CD4-positive, alpha-beta T cell treated with Interleukin-10 for 1 hour (primary cell): ENCODE measurements around the gene KRT25.

Experiments used
- DNase-seq: peaks from one replicate; pipeline ENCODE4 v3.0.0-alpha.2; 2020

Gene KRT25, protein sequence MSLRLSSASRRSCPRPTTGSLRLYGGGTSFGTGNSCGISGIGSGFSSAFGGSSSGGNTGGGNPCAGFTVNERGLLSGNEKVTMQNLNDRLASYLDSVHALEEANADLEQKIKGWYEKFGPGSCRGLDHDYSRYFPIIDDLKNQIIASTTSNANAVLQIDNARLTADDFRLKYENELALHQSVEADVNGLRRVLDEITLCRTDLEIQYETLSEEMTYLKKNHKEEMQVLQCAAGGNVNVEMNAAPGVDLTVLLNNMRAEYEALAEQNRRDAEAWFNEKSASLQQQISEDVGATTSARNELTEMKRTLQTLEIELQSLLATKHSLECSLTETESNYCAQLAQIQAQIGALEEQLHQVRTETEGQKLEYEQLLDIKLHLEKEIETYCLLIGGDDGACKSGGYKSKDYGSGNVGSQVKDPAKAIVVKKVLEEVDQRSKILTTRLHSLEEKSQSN

DNA sequence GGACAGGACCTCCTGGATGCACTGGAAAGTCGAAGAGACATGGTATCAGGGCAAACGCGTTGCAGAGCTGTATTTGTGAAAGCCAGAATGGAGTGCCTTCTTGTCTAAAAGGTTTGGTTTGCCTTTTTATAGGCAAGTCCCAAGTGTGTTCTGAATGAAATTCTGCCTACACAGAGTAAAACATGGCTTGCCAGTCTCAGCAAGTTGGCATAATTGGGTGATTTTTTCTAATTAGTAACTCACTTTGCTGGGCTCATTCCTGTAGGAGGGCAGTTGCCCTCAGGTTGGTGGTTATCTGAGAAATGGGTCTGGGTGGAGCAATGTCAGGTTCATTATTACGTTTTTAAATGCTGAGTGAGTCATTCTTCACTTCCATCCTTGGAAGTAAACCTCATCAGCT, at the start of gene KRT25:
Gene KRT25, minus strand, starts transcription at position 101 of the 400 bp plus-strand sequence. Its CDS starts 60 bp downstream, at position 41.
- no peak for DNase-seq

DNA sequence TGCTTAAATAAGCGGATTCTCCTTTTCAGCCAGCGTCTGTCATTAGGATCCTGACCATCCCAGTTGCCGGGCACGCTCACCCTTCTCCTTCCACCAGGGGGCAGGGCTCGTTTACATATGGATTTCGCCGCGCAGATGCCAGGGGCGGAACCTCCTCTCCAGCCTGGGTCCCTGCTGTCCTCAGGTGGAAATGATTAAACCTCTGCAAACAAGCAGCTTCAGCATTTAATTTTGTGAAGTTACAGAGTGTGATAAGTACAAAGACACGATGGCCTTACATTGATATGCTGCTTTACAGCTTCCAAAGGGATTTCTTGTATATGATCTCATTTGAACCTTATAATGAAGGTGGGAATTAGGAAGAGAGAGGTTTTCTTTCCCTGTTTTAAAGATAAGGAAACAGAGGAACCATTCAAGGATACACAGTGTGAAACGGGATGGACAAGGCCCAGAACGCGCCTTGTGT, 48.5 kb upstream of the KRT25 start:
- peak; percentile 76 for DNase-seq

DNA sequence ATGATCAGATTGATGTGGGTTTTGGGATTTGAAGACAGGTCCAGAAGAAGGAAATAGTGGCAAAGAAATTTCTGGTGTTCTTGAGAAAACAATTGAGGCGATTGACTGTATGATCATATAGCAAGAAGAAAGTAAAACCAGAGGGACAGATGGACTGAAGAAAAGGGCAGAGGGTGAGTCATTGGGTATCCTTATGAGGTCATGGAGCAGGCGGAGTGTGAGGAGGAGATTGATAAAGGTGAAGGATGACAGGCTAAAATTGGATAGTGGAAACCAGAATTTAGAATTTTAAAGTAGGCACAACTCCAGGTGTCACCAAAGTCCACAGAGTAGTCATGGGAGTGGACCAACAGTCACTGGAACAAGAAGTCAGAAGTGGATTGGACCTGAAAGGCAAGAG, 46.0 kb upstream of the KRT25 start:
- DNase-seq: no peak

DNA sequence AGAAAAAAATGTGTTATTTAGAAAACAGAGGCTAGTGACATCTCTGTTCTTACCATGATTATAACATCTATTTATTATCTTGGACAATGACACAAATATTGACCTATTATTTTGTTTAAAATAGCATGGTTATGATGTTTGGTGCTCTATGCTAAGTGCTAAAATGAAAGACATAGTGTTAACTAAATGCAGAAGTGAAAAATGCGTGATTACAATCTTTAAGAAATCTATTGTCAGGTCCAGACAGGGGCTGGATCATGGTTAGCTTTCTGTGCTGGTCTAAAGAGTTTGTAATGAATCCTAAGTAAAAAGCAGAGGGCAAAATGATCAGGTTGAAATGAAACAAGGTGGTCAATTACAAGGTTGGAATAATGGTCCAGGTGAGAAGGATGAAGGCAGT, 45.2 kb upstream of the KRT25 start:
- DNase-seq: no peak

DNA sequence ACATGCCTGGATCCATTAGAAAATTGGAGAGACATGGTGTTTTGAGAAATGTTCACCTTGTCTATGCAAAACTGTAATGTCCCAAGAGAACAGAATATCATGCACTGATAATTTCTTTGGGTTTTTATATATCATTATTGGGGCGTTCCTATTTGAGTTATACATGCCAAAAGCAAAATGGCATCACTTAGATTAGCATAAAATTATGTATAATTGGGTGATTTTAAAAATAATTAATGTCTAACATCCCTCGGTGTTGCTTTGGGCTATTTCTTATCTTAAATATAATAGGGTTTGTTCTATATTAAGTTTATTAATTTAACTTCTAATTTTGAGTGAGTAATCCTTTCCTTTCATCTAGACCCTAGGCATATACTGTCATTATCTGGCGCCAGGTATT, 44.7 kb upstream of the KRT25 start, which contains the start of gene KRT28:
Gene KRT28, minus strand, starts transcription at position 101 of the 400 bp plus-strand sequence. Its CDS starts 66 bp downstream, at position 35.
- DNase-seq: no peak

DNA sequence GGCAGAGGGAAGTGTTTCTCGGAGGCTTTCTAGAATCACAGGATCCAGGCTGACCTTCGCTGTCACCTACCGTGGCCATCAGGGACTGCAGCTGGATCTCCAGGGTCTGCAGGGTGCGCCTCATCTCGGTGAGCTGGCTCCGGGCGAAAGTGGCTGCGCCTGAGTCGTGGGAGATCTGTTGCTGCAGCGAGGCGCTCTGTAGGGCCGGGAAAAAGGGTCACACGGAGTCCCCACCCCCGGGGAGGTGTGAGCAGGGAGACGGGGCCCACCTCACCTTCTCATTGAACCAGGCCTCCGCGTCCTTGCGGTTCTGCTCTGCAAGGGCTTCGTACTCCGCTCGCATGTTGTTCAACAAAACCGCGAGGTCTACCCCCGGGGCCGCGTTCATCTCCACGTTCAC, 41.7 kb upstream of the KRT25 start:
- no peak for DNase-seq

DNA sequence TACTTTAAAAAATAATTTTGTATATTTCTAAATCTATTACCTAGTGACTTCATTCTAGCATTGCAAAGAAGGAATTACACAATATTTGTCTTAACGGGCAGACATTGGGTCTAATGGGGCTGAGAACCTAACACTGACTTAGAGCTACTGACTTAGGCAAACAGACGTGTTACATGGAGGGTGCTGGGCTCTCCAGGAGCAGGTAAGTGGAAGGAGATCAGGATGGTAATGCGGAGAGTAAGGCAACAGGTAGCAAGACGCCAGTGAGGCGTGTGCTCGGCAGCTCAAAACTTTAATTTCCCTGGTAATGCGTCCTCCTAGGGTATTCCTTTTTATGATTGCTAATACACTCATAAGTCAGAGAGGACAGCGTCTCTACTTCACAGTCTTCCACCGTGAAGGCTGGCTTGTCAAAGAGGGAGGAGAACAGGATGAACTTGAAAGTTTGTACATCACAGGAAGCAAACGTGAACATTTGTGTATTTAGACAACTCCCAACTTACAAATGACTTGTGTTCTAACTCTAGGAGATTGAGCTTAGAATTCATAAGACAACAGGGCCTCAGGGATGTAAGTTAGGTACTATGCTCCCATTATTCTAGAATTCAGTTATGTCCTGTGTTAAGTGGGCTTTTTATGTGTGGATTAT, 40.0 kb upstream of the KRT25 start:
- no peak for DNase-seq

DNA sequence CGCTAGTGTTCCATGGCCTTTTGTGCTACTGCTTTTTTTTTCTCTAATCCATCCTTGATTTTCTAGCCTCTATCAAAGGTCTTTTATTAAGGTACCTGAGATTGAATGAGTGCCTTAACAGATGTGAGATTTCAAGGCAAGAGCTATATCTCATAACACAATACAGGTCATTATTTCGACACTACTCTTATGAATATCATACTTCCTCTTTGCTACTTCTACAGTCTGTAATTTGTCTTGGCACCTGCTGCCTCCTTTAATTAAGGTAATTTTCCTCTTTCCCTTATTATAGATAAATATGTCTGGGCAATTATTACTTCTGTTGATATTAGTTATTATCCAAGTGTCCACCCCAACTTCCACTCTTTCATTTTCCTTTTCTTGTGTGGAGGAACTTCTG, 39.3 kb upstream of the KRT25 start:
- no peak for DNase-seq

DNA sequence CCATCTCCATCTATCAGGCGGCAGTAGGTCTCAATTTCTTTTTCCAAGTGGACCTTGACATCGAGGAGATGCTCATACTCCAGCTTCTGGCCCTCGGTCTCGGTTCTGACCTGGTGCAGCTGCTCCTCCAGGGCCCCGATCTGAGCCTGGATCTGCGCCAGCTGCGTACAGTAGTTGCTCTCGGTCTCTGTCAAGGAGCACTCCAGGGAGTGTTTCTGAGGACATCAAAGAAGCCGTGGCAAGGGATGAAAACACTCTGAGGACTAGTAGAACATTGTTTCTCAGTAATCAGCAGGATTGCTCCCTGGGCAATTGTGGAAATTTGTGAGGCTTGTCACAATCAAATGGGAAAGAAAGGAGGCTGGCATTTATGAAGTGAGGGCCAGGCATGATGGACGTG, 38.7 kb upstream of the KRT25 start:
- DNase-seq: no peak

DNA sequence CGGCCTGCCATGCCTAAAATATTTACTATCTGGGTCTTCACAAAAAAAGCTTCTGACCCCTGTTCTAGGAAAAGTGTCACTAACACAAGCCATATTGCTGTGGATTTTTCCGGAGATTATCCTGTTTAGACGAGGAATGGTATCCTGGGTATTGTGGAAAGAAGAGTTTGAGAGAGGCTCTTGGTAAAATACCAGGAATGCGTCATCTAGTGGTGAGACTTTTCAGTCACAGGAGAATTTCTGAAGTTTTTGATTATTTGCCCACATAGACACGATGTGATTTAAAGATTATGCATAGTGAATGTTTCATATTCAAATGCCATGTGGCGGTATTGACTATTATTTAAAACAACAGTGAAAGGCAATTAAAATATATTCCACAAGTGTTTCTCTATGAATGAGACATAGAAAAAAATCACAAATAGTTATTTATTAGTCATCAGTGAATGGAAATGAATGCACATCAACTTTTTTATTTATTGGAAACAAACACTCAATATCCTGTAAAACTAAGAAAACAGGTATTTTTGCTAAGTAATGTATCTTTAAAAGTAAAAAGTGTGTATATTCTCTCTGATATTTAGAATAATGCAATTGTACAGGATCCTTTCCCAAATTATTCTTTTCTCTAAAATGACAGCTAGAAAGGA, 36.8 kb upstream of the KRT25 start:
- DNase-seq: peak; percentile 7

DNA sequence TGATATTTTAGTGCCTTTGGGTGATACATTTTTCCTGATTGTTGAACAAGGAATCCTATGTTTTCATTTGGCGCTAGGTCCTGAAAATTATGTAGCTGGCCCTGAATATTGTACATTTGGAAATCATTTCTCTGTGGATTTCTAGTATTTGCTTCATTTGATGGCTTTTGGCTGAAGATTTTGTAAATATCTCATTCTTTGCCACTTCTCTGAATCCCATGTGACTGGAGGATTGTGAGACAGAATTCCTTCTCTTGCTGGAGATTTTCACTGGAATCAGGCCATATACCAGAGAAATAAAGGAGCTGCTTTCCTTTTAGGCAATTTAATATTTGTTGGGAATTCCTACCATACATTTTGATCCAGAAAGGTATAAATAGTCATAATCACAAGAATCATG, 36.0 kb upstream of the KRT25 start:
- DNase-seq: no peak

DNA sequence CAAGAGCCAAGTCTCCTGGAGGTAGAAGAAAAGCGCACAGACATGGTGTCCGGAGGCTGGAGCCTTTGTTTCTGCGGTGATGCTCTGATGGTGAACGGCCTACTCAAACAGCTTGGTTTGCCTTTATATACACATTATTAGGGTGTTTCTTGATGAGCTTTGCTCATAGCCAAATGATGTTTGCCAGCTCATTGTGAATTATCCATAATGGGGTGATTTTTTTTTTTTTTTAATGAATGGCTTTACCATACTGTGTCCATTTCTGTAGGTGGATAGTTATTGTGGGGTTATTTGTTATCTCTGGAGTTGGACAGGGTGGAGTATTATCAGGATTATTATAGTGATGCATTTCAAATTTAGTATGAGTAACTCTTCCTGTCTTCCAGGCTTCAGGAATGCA, 27.3 kb upstream of the KRT25 start, which contains the start of gene KRT27:
Gene KRT27, minus strand, starts transcription at position 101 of the 400 bp plus-strand sequence. Its CDS starts 57 bp downstream, at position 44.
- DNase-seq: no peak

DNA sequence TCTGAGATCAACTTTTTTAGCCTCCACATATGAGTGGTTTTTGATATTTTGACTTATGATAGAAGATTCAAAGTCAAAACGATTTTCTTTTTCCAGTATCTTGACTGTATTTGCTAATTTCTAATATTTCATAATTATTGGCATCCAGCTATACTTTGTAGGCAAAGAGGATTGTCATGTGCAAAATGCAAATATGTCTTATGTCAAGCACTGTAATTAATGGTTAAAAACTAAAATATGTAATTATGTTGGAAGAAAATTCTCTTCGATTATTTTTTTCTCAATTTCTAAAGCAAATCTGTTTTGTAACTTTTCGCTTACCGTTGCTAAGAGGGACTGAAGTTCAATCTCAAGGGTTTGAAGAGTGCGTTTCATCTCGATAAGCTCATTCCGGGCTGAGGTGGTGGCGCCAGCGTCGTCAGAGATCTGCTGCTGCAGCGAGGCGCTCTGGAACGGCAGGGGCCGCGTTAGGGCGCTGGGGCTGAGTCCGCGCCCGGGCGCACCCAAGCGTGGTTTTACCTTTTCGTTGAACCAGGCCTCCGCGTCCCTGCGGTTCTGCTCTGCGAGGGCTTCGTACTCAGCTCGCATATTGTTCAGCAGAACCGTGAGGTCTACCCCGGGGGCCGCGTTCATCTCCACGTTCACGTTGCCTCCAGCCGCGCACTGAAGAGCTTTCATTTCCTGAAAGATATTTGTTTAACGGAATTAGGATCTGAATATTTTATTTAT, 24.2 kb upstream of the KRT25 start:
- DNase-seq: peak; percentile 3

DNA sequence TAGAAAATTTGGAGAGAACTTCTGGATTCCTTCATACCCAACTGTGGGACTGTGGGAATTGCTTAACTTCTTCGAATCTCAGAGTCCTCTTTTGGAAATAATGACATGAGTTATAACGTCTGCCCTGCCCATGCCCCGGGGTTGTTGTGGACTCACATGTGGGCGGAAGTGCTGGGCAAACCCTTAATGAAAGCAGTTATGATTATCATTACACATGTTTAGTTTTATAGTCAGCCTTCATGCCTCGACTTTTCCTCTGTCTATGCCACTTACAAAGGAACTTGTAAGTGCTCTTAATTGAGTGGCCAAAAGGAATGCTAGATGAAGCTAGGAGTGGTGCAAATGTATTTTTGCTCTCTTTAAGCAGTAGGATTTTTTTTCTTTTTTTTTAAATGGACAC, 23.3 kb upstream of the KRT25 start:
- no peak for DNase-seq

DNA sequence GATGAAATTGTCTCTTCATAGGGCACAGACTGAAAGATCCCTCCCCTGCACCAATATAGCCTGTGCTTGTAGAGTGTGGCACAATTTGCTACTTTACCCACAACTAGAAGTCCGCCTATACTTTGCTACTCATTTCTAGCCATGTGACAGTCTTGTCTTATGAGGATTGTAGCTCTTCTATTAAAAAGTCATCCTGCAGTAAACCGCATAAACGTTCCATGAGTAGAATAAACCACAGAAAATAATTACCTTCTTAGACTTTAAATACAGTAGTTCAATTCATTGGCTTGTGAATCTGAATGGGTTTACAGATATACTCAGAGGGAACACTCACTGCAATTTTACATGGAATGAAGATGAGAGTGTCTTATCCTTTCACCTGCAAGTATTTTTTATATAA, 22.8 kb upstream of the KRT25 start:
- no peak for DNase-seq

DNA sequence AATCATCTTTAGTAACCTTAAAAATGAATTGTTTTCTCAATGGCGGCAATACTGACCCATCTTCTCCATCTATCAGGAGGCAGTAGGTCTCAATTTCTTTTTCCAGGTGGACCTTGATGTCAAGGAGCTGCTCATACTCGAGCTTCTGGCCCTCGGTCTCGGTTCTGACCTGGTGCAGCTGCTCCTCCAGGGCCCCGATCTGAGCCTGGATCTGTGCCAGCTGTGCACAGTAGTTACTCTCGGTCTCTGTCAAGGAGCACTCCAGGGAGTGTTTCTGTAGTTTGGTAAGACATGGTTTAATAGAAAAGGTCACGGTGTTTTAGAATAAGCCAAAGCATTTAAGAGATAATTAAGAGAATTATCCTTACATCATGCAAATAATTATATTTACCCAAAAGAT, 22.3 kb upstream of the KRT25 start:
- no peak for DNase-seq

DNA sequence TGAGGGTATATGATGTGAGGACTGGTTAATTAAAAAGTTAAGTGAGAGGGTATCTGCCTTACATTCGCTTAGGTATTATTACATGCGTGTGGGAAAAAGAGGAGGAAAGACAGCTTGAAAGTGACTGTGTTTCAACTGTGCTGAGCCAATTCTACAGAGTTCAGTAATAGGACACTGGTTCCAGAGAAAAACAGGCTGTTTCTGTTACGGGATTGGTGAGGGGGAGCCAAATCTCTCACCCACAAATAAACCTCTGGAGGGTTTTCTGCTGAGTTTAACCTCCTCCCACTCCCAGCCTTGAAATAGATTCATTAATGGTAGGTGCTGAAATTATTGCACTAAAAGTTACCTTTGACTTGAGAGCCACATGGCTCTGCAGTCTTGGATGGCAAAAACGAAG, 20.8 kb upstream of the KRT25 start:
- DNase-seq: no peak

DNA sequence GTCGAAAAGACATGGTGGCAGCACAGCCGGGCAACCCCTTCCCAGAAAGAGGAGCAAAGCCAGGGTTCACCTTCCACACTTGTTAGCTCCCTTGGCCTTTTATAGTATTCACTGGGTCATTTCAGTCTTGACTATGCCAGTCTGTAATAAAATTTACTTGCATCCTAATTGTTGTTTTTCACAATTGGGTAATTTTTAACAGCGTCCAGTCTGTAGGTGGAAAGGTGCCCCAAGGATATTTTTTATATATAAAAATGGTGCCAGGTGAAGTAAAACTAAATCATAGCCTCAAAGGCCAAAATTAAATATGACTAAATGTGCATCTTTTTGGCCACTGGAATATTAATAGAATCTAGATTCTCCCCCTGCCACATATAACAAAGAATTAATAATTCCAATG, 17.0 kb upstream of the KRT25 start, which contains the start of gene KRT26:
Gene KRT26, minus strand, starts transcription at position 101 of the 400 bp plus-strand sequence. Its CDS starts 88 bp downstream, at position 13.
- no peak for DNase-seq

DNA sequence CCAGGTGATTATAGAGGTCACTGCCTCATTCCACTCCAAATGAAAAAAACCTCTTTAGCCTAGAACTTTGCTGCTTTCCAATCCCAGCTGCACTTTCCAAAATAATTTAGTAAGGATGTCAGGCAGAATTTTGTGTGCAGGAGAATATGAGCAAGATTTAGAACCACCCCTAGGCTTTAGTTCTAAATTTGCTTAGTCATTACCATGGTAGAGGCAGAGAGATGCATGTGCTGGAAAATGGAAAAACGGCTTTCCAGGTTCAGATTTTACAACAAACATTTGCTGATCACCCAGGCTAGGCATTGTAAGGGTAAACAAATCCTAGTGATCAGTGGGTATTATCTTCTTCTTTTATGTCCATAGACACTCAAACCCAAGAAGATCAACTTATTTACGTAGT, 10.5 kb upstream of the KRT25 start:
- DNase-seq: no peak

DNA sequence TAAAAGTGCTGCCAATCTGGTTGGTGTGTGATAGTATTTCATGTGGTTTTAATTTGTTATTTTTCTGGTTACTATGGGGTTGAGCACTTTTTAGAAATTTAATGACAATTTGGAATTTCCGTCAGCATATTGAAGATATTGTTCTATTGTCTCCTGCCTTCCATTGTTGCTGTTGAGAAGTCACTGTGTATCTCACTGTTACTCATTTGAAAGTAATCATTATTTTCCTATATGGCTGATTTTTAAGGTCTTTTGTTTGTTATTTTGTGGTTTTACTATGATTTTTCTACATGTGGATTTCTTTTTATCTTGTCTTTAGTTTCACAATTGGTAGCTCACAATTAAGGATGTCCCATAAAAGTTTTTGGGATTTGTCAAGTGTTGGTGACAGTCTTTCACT, 8.6 kb upstream of the KRT25 start:
- DNase-seq: no peak

DNA sequence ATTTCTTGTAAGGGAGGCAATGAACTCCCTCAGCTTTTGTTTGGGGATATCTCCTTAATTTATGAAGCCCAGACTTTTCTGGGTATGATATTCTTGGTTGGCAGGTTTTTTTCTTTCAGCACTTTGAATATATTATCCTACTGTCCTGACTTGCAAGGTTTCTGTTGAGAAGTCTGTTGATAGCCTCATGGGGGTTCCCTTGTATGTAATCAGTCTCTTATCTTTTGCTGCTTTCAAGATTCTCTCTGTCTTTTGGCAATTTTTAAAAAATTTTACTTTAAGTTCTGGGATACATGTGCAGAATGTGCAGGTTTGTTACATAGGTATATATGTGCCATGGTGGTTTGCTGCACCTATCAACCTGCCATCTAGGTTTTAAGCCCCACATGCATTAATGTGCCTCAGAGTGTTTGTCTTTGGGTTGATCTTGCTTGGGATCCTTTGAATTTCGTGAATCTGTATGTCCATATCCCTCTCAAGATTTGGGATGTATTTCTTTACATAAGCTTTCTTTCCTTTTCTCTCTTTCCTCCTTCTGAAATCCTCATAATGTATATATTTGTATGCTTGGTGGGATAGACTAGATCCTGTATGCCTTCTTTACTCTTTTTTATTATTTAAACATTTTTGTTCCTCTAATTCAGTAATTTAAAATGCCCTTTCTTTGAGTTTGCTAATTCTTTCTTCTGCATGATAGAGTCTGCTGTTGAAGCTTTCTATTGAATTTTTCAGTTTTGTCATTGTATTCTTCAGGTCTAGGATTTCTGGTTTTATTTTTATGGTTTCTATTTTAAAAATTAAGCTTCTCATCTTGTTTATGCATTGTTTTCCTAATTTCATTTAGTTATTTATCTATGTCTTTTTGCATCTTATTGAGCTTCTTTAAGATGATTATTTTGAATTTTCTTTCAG, 5.2 kb upstream of the KRT25 start:
- no peak for DNase-seq

DNA sequence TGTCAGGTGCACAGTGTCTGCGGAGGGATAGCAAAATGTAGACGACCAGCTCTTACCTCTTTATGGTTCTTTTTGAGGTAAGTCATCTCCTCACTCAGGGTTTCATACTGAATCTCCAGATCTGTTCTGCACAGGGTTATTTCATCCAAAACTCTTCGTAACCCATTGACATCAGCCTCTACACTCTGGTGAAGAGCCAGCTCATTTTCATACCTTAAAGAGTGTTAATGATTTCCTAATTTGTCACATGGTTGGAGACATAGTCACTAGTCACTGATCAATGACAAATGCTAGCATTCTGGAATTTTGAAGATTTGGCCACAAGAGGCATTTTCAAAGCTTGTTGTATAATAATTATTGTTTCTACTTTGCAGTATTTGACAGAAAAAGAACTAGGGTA, 1.3 kb downstream of the KRT25 start:
- no peak for DNase-seq
